ENCODE data around the gene MAP3K14. TPM values are rescaled to one million over a fixed set of nuclear protein-coding genes. Genes with fewer than 3 reads are reported as not detected.
A peak's percentile ranks its signal among the peaks of the same experiment; 100 is the strongest.

MAP3K14 gene
- total RNA-seq, 1 experiment from 2014 or later = 16.8 TPM

- Histone ChIP-seq H4K20me1 (ENCODE audit: low read length) (no peaks in the 10 kb centered on the region), H3F3A (ENCODE audit: low read length, unreplicated experiment) (no peaks in the 10 kb centered on the region), H3K9me2 (replicated peaks; ENCODE audit: low read length) (no peaks in the 10 kb centered on the region), H3K27ac (ENCODE audit: low read length) (peak overlapping the region; percentile 69), H3K4me3 (ENCODE audit: low read length) (no peak overlapping the region), H3K4me1 (ENCODE audit: insufficient read depth, low read length) (peaks cover 56% of the 10 kb centered on the region), H3K79me2 (ENCODE audit: low read length) (no peaks in the 10 kb centered on the region), H3K27me3 (ENCODE audit: low read length) (no peaks in the 10 kb centered on the region), H2AFZ (ENCODE audit: low read length) (no peak overlapping the region), H3K4me2 (ENCODE audit: low read length) (peak overlapping the region; percentile 8; the same call in 1 of the 2 replicates), H3K9me3 (ENCODE audit: low read length) (no peaks in the 10 kb centered on the region), H3K36me3 (ENCODE audit: low read depth, low read length) (no peaks in the 10 kb centered on the region), H3K9ac (ENCODE audit: low read length) (no peak overlapping the region)
- intact Hi-C loops (cut with micrococcal nuclease) = no loop called here
- DNase-seq (no peak), ATAC-seq (no peak)
- TF ChIP-seq EZH2 (IDR thresholded peaks at IDR 0.05; ENCODE audit: low read length, unreplicated experiment) = no peak
- no peak for TF ChIP-seq CTCF (conservative IDR thresholded peaks at IDR 0.05; ENCODE audit: low read depth, low read length)
- no peak for TF ChIP-seq EZH2phosphoT487 (IDR thresholded peaks at IDR 0.05; ENCODE audit: borderline replicate concordance, low read length)
- ChIA-PET POLR2A (ENCODE audit: unreplicated experiment) (no interaction called here), CTCF (interaction anchor here (0.6 to 2.5 kb wide), 5 partner anchors 11 to 95 kb away, joined by 3 to 16 read pairs (median 3); partner anchors contain the start of gene ACBD4)
- BruUV-seq (replicated peaks) = no TSS peak
Observed at GRCh38 chr17:45230410-45230786, 86.4 kb downstream of the MAP3K14 start.

GRCh38 chr17:45229681-45230409, 87.0 kb downstream of the MAP3K14 start:
- no peaks in the 10 kb centered on the region for H3F3A ChIP-seq (ENCODE audit: low read length, unreplicated experiment)
- no peaks in the 10 kb centered on the region for H3K79me2 ChIP-seq (ENCODE audit: low read length)
- no peak for ATAC-seq
- no peak overlapping the region for H2AFZ ChIP-seq (ENCODE audit: low read length)
- H3K9me2 ChIP-seq (replicated peaks; ENCODE audit: low read length) = no peaks in the 10 kb centered on the region
- H3K36me3 ChIP-seq (ENCODE audit: low read depth, low read length) = no peaks in the 10 kb centered on the region
- H3K4me1 ChIP-seq (ENCODE audit: insufficient read depth, low read length) = peaks cover 62% of the 10 kb centered on the region
- ChIA-PET CTCF (interaction anchor here (0.7 to 0.9 kb wide), 4 partner anchors 11 to 157 kb away, joined by 3 to 4 read pairs (median 3); no protein-coding TSS in a partner anchor), POLR2A (ENCODE audit: unreplicated experiment) (no interaction called here)
- no peak overlapping the region for H3K4me3 ChIP-seq (ENCODE audit: low read length)
- DNase-seq = no peak
- intact Hi-C loops (cut with micrococcal nuclease) = no loop called here
- H3K27me3 ChIP-seq (ENCODE audit: low read length) = no peaks in the 10 kb centered on the region
- peak overlapping the region; percentile 47 for H3K9ac ChIP-seq (ENCODE audit: low read length)
- H3K4me2 ChIP-seq (ENCODE audit: low read length) = no peak overlapping the region
- H3K27ac ChIP-seq (ENCODE audit: low read length) = peak overlapping the region; percentile 69
- BruUV-seq (replicated peaks) = no TSS peak
- H3K9me3 ChIP-seq (ENCODE audit: low read length) = no peaks in the 10 kb centered on the region
- TF ChIP-seq CTCF (conservative IDR thresholded peaks at IDR 0.05; ENCODE audit: low read depth, low read length) (no peak), EZH2phosphoT487 (IDR thresholded peaks at IDR 0.05; ENCODE audit: borderline replicate concordance, low read length) (no peak), EZH2 (IDR thresholded peaks at IDR 0.05; ENCODE audit: low read length, unreplicated experiment) (no peak)
- H4K20me1 ChIP-seq (ENCODE audit: low read length) = no peaks in the 10 kb centered on the region
